CD4-positive, alpha-beta T cell treated with Interleukin-6 at 100 ng/mL for 8 hours (primary cell): ENCODE data around the gene MYCBPAP.

Source experiments
- DNase-seq: peaks from one replicate; pipeline ENCODE4 v3.0.0-alpha.2; 2020; ENCODE audit warnings: mixed read lengths, low spot score

The MYCBPAP gene

GRCh38 chr17:50539762-50540559 is 31.7 kb downstream of the MYCBPAP start:
- DNase-seq: no peak

GRCh38 chr17:50540560-50541401 is 32.5 kb downstream of the MYCBPAP start:
- DNase-seq: no peak

GRCh38 chr17:50541402-50541715 is 33.1 kb downstream of the MYCBPAP start:
- DNase-seq: no peak

GRCh38 chr17:50541716-50542688 is 33.8 kb downstream of the MYCBPAP start:
- DNase-seq: peak; percentile 78

- no peak for DNase-seq
Observed at GRCh38 chr17:50542795-50543774, 34.8 kb downstream of the MYCBPAP start.

GRCh38 chr17:50544516-50544915 is 36.3 kb downstream of the MYCBPAP start:
- no peak for DNase-seq

GRCh38 chr17:50545311-50545710 is 37.1 kb downstream of the MYCBPAP start:
- DNase-seq: no peak

GRCh38 chr17:50546701-50547034 is 38.4 kb downstream of the MYCBPAP start:
- DNase-seq: no peak

- peak; percentile 89 for DNase-seq
Observed at GRCh38 chr17:50547035-50547735, 38.9 kb downstream of the MYCBPAP start, which contains the start of gene SPATA20. SPATA20 (plus strand) TSS chr17:50547174; CDS start chr17:50547209, 35 bp downstream.

GRCh38 chr17:50547736-50548083 is 39.5 kb downstream of the MYCBPAP start:
- no peak for DNase-seq

- no peak for DNase-seq
Observed at GRCh38 chr17:50548831-50549230, 40.6 kb downstream of the MYCBPAP start.

- DNase-seq: no peak
Observed at GRCh38 chr17:50549256-50549941, 41.2 kb downstream of the MYCBPAP start.

GRCh38 chr17:50549969-50550368 is 41.7 kb downstream of the MYCBPAP start:
- DNase-seq: no peak

- DNase-seq: no peak
Observed at GRCh38 chr17:50550661-50551432, 42.6 kb downstream of the MYCBPAP start.

- DNase-seq: no peak
Observed at GRCh38 chr17:50551433-50551815, 43.2 kb downstream of the MYCBPAP start.

- no peak for DNase-seq
Observed at GRCh38 chr17:50551884-50552283, 43.6 kb downstream of the MYCBPAP start.

GRCh38 chr17:50554201-50554600 is 46.0 kb downstream of the MYCBPAP start:
- DNase-seq: no peak

GRCh38 chr17:50556803-50557202 is 48.6 kb downstream of the MYCBPAP start:
- no peak for DNase-seq

GRCh38 chr17:50557630-50558029 is 49.4 kb downstream of the MYCBPAP start:
- DNase-seq: no peak
